IPS-11a (cell line): ENCODE data around the gene OSGIN1.

ENCODE experiments used
- H3K4me3 ChIP-seq: one replicate; pipeline ENCODE4 v1.5.1; 2013; ENCODE audit warnings: low read depth, low read length, control low read depth

Gene OSGIN1

DNA sequence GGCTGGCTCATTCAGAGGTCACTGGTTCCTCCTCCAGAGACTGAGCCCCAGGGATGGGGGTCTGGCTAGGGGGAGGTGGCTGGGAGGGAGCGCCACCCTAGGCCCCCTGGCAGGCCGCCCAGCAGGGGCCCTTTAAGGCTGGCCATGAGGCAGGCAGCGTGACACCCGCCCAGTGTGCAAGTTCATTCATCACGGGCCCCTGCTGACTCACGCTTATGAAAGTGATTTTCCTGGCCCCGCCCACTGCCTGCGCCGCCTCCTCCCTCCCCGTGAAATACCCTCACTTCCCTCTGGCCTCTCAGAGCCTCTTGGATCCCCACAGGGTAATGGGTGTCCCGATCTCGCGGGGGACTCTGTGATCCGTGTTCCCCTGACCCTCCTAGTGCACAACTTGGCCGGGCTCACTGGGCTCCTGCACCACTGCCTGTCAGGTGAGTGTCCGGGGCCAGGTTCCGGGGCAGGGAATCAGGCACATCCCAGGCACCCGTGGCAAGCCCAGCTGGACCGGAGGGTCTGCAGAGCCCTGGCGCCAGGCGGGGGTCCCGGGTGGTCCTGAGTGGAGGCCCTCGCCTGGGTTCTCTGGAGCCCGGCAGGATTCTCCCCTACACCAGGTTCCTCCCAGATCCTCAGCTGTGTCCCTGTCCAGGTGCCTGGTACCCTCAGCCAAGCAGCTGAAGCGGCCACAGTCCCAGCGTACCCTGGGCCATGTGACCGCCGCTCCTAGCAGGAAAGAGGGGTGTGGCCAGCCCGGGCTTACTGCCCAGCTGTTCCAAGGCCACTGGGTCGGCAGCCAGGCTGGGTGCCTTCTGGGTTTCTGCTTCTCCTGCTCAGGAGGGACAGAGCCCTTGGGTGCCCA lies at the start of gene OSGIN1:
Gene OSGIN1 (plus strand): TSS at position 301 of the 856 bp plus-strand sequence. CDS start 4,432 bp downstream, outside the sequence.
- H3K4me3 ChIP-seq = peak within 1 kb of the TSS; percentile 1

DNA sequence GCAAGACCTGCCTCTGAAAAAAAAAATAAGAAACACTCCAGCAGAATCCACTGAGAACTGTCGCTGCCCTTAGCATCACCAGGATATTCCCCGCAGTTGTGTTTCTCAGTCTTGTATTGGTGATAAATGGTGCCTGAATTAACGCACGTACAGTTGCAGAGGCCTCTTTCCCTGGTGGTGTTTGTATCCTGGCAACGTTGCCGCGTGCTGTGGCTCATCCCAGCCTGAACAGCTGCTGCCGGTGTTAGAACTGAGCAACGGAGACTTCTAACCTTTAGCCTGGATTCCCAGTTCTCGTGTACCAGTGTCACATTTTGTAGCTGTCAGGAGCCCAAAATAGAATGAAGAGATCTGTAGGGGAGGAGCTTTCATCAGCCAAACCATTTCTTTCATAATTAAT lies 49.3 kb upstream of the OSGIN1 start:
- no peak overlapping the region for H3K4me3 ChIP-seq

GRCh38 chr16:83906683-83907082 lies 46.4 kb upstream of the OSGIN1 start:
- no peak overlapping the region for H3K4me3 ChIP-seq

GRCh38 chr16:83907111-83907510 lies 45.9 kb upstream of the OSGIN1 start:
- no peak overlapping the region for H3K4me3 ChIP-seq

- no peak overlapping the region for H3K4me3 ChIP-seq
Observed at GRCh38 chr16:83907631-83908250, 45.3 kb upstream of the OSGIN1 start.

DNA sequence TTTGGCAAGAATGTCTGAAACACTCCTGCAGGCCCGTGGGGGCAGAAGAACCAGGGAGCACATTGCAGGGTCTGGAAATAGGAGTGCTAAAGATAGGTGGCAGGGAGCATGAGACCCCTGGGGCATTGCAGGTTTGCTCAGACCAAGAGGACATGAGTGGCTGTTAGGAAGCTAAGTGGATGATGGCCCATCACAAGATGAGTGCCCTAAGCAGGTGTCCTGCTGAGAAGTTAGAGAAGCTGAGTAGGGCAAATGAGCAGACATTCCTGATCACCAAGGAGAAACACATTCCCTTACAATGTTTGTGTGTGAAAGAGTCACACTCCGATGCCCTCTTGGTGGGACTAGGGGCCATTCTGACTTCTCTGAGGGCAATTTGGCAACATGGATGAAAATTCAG lies 44.2 kb upstream of the OSGIN1 start:
- no peak overlapping the region for H3K4me3 ChIP-seq

- H3K4me3 ChIP-seq = no peak overlapping the region
Observed at GRCh38 chr16:83911290-83911689, 41.8 kb upstream of the OSGIN1 start.

GRCh38 chr16:83912519-83913244 lies 40.4 kb upstream of the OSGIN1 start:
- no peak overlapping the region for H3K4me3 ChIP-seq

GRCh38 chr16:83913245-83913633 lies 39.8 kb upstream of the OSGIN1 start:
- no peak overlapping the region for H3K4me3 ChIP-seq

GRCh38 chr16:83914091-83914710 lies 38.8 kb upstream of the OSGIN1 start:
- no peak overlapping the region for H3K4me3 ChIP-seq

DNA sequence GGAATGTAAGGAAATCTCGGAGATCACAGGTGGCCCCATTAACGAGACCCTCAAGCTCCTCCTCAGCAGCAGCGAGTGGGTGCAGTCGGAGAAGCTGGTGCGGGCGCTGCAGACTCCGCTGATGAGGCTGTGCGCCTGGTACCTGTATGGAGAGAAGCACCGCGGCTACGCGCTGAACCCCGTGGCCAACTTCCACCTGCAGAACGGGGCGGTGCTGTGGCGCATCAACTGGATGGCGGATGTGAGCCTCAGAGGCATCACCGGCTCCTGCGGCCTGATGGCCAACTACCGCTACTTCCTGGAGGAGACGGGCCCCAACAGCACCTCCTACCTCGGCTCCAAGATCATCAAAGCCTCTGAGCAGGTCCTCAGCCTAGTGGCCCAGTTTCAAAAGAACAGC lies 38.0 kb upstream of the OSGIN1 start:
- no peak overlapping the region for H3K4me3 ChIP-seq

- no peak overlapping the region for H3K4me3 ChIP-seq
Observed at GRCh38 chr16:83915491-83915890, 37.5 kb upstream of the OSGIN1 start.

GRCh38 chr16:83917152-83918120 lies 35.6 kb upstream of the OSGIN1 start:
- no peak overlapping the region for H3K4me3 ChIP-seq

GRCh38 chr16:83920894-83921491 lies 32.0 kb upstream of the OSGIN1 start:
- H3K4me3 ChIP-seq = no peak overlapping the region

DNA sequence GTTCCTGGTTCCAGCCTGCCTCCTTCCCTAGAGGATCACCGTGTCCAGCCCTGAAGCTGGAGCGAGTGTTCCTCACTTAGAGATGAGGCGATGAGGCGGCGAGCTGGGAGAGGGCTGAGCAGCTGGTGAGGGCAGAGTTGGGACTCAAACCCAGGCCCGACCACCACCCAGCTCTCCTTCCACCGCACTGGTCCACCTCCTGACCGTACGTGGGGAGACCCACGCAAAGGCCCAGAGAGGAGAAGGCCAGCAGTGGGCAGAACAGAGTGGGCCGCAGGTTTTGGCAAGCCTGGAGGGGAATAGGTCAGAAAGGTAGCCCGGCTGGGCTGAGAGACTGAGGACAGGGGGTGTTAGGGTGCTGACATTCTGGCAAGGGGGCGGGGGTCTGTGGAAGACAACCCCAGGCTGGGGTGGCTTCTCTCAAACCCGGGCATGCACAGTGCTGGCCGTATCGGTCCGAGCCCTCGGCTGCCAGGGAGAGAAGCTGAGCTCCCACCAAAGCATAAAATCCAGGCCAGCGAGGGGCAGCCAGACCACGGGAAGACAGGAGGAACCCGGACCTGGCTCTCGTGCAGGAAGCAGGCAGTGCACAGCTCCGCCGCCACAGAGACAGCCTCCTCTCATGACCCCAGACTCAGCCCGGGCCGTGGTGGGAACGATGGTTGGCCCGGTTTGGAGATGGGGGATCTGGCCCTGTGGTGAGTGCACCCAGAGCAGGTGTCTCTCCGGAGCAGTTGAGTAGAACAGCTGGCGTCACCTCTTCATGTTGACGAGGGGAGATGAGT lies 29.3 kb upstream of the OSGIN1 start:
- no peak overlapping the region for H3K4me3 ChIP-seq

GRCh38 chr16:83924686-83925085 lies 28.4 kb upstream of the OSGIN1 start:
- no peak overlapping the region for H3K4me3 ChIP-seq

GRCh38 chr16:83925095-83925905 lies 27.7 kb upstream of the OSGIN1 start:
- H3K4me3 ChIP-seq = no peak overlapping the region
